Measurements from ENCODE around the gene OR52B6.
"Not testable (repeated sequence)": the region's sequence is repeated elsewhere in the genome, so short reads cannot be mapped to it uniquely, and the experiment has no call there.

OR52B6 gene

GRCh38 chr11:5580577-5580976, at the start of gene OR52B6:
TSS of gene OR52B6 (plus strand) at chr11:5580877. CDS start at chr11:5580877, 0 bp downstream.
- DNase-seq (ENCODE audit: low read depth in 2 of 2), result no peak

DNA sequence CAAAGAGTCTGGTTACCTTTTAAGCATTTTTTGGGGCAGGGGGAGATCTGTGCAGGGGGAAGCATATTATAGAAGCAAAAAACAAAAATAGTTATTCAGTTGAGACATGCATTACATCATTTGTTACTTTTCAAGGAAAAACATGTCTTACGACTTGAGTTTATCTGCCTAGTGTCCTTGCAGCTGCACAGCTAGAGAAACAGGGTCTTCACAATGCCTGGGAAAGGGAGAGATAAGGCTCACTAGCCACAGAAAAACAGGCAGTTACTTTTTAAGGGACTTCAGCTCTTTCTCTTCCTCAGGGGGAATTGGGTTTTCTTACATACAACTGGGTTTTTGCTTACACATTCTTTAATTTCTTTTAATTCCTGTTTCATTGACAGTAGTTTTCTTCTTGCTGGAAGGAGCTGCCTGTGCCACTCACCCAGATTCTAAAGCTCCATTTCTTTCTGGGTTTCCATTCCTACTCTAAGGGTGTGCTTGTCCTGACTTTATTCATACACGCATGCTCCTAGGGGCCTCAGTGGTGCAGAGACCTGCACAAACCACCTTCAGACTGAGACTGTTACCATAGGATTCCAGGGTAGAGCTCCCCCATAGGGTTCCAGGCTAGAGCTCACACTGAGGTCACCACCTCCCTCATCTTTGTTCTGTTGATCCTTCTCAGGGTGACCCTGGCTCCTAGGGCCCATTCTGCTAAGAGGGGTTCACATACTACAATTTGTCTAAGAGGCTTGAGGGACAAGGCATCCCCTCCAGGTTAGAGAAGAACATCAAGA, 49.4 kb upstream of the OR52B6 start:
- DNase-seq (ENCODE audit: low read depth in 2 of 2), result no peak

DNA sequence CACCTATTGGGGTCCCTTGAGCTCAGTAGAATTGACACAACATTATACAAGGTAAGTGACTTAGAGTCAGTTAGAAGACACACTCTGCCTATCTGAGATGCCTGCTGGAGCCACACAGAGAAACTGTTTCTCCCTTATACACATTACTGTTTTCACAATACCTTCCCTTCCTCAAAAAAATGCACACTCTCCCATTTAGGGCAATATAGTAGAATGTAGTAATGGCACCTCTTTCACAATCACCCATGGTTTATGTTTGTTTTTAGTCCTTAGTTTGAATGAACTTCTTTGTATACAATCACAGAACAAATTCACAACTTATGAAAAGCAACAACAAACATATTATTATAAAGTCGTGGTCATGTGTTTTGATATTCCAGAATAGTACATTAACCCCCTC, 46.6 kb upstream of the OR52B6 start:
- DNase-seq (ENCODE audit: low read depth in 2 of 2), result no peak

DNA sequence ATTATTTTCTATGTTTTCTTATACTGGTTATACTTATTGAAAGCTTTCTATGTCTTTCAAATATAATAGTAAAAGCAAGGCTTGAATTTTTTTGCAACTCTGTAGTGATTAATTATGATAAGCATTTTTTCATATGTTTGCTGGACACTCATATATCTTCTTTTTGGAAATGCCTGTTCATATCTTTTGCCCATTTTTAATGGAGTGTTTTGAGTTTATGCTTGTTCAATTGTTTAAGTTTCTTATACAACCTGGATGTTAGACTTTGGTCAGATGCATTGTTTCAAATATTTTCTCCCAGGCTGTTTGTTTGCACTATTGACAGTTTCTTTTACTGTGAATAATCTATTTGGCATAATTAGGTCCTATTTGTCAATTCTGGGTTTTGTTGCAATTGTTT, 44.2 kb upstream of the OR52B6 start:
- no peak for DNase-seq (ENCODE audit: low read depth in 2 of 2)

DNA sequence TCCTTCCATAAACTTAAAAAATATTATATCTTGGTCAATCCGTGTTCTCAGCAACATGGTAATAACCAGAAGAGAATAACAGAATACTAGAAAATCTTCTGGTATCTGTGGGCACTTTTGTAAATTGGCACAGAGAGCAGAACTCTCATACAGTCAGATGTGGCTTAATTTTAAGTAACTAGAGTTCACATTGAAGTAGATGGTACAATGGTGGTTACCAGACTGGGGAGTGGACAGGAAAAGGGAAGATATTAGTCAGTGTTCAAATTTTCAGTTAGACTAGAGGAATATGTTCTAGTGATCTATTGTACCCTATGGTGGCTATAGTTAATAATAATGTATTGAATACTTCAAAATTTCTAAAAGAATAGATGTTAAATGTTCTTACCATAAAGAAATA, 39.2 kb upstream of the OR52B6 start:
- no peak for DNase-seq (ENCODE audit: low read depth in 2 of 2)

DNA sequence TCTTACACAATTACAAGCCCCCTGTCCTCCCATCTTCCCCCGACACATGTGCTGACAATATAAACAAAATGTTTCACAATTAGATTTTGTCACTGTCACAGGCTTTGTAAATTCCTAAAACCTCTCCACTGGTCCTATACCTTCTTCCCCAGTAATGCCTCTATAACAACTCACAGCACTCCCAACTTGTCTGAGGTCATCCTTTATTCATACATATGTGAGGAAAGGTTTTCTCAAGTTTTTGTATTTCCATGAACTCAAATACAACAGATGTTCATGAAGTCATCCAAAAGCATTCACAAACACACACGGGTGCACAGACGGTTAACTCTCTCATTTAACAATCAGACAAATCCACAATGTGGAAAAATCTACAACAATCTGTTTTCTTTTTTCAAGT, 34.2 kb upstream of the OR52B6 start:
- DNase-seq (ENCODE audit: low read depth in 2 of 2), result no peak

DNA sequence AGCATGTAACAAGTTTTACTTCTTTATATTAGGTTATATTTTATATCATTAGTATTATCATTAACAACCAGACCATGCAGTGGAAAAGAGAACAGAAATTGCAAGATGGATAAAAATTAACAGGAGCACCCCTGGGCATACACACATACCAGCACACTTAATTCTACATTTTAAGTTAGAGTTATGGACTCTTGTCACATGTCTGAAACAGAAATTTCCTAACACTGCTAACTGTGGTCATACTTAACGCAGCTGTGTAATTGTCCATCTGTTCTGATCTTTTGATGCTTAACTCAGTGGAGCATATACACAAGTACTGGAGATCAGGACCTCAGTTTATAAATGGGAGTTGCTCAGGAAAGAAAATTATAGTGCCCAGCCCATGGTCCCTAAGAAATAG, 32.7 kb upstream of the OR52B6 start:
- no peak for DNase-seq (ENCODE audit: low read depth in 2 of 2)

- no peak for DNase-seq (ENCODE audit: low read depth in 2 of 2)
These were observed 32.2 kb upstream of the OR52B6 start, which contains the start of gene OR52H1 for GRCh38 chr11:5548440-5548839. TSS of gene OR52H1 (minus strand) at chr11:5548540. CDS start at chr11:5545505, 3,035 bp downstream.

DNA sequence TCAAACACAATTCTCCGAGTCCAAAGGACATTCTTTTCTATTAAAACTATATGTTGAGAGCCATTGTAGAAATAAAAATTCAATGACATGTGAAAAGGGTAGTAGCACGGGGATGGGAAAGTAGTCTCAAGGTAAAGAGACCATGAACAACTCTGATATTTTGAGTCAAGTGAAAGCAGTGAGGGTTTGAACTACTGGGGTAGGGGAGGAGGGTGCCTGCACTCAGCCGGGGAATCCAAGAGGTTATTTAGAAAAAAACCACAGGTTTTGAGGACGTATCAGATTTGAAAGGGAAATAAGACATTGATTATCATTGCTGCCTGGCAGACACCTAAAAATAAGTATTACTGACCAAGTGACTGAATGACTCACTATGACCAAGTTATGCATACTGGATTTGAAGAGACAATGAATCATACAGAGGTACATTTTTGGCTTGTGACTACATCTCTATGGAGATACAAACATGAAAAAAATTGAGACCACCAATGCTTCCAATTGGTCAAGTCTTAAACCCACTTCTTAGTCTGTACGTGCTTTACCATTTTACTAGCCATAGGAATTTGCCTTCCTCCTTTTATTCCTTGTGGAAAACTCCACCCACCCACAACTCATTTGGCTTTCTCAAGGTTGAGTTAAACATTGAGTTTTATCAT, 30.1 kb upstream of the OR52B6 start:
- no peak for DNase-seq (ENCODE audit: low read depth in 2 of 2)

DNA sequence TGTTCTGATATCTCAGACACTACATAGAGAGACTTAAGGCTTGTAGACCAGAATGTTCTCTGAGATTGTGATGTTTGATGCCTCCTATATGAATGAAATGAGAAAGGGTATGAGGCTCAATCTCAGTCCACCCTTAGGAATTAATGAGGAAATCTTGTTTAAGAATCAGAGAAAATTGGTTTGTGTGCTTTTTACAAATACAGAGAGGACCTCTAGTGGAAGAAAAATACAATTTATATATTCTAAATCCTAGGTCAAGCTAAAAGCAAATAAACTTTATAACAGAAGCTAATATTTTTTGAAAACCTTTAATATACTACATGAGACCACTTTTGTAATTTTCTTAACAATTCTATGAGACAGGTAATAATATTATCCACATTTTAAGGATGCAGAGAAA, 27.3 kb upstream of the OR52B6 start:
- no peak for DNase-seq (ENCODE audit: low read depth in 2 of 2)

- DNase-seq (ENCODE audit: low read depth in 2 of 2), result no peak
These were observed 24.0 kb upstream of the OR52B6 start for GRCh38 chr11:5556596-5557188.

DNA sequence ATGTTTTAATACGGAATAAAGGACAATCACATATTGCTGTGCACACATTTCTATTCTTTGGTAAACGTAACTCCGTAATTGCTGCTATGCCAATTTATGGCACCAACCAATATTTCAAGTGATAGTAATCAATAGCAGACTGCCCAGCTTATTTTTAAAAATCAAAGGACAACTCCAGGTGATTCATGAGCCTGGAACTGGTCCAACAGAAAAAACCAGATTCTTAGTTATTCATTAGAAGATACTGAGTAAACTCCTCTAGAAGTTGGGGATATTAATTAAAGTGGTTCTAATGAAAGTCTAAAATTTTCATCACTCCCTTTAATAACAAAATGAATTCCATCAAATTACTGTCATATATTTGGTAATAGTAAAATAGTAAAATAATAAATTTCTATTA, 22.9 kb upstream of the OR52B6 start:
- DNase-seq (ENCODE audit: low read depth in 2 of 2), result no peak

DNA sequence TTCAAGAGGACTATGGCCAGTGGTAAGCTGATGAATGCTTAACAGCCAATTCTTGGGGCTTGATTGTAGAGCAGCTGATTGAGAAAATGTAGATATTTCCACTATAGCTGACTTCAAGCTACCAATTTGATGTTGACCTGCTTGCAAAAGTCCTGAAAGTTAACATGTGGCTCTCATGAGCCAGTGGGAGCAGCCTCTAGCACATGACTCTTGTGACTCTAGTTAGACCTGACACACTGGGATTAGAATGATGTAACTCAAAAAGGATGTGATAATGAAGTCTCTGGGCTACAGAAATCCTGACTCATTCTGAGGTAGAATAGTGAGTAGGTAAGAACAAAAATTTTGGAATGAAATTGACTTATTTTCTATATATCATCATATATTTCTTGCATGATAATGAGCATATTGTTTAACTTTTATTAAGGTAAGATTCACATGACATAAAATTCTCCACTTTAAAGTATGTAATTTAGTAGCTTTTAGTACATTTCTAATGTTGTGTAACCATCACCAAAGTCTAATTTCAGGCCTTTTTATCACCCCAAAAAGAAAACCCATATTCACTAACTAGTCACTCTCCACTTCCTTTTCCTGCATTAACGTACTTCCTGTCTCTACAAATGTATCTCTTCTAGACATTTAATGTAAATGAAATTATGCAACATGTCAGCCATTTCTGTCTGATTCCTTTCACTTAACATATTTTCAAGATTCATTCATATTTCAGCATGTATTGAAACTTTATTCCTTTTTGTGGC, 16.2 kb upstream of the OR52B6 start:
- no peak for DNase-seq (ENCODE audit: low read depth in 2 of 2)

GRCh38 chr11:5574654-5575053, 6.0 kb upstream of the OR52B6 start:
- no peak for DNase-seq (ENCODE audit: low read depth in 2 of 2)

DNA sequence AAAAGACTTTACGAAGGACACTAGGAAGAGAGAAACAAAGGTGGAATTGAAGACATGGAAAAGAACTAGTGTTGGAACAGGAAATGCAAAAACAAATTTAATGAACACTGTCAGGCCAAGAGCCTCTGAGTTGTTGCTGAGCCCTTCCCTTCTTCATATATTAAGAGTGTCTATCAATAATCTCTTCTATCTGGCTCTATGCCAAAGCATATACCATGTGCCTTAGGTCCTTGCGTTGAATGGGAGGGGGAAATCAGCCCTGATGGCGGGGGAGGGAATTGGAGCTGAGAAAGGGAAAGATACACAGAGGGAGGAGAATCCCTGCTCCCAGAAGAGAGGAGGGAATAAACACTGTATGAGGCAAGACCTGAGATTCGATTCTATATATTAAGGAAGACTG, 5.5 kb upstream of the OR52B6 start:
- DNase-seq (ENCODE audit: low read depth in 2 of 2), result no peak

GRCh38 chr11:5577101-5577500, 3.6 kb upstream of the OR52B6 start:
- DNase-seq (ENCODE audit: low read depth in 2 of 2), result no peak

DNA sequence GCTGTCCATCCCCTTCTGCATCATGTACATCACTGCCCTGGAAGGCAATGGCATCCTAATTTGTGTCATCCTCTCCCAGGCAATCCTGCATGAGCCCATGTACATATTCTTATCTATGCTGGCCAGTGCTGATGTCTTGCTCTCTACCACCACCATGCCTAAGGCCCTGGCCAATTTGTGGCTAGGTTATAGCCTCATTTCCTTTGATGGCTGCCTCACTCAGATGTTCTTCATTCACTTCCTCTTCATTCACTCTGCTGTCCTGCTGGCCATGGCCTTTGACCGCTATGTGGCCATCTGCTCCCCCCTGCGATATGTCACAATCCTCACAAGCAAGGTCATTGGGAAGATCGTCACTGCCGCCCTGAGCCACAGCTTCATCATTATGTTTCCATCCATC, 337 bp downstream of the OR52B6 start:
- DNase-seq (ENCODE audit: low read depth in 2 of 2), result no peak

- DNase-seq (ENCODE audit: low read depth in 2 of 2), result not testable (repeated sequence)
These were observed 3.8 kb downstream of the OR52B6 start for GRCh38 chr11:5584458-5584857.

GRCh38 chr11:5589906-5590305, 9.2 kb downstream of the OR52B6 start:
- not testable (repeated sequence) for DNase-seq (ENCODE audit: low read depth in 2 of 2)

GRCh38 chr11:5591613-5592012, 10.9 kb downstream of the OR52B6 start:
- no peak for DNase-seq (ENCODE audit: low read depth in 2 of 2)

GRCh38 chr11:5592615-5593014, 11.9 kb downstream of the OR52B6 start:
- no peak for DNase-seq (ENCODE audit: low read depth in 2 of 2)

- no peak for DNase-seq (ENCODE audit: low read depth in 2 of 2)
These were observed 12.5 kb downstream of the OR52B6 start for GRCh38 chr11:5593146-5593545.

Data from stimulated activated CD8-positive, alpha-beta memory T cell treated with anti-CD3 and anti-CD28 coated beads, Interleukin-2, amount 100 ng/mL, for 48 hours (primary cell).